Cardiac septum (tissue), 1 donor: ENCODE measurements around the gene FGF14. TPM values are rescaled to one million over a fixed set of nuclear protein-coding genes. Genes with fewer than 3 reads are reported as not detected.
"Not testable (repeated sequence)": the region's sequence is repeated elsewhere in the genome, so short reads cannot be mapped to it uniquely, and the experiment has no call there.

ENCODE experiments used
- DNase-seq: peaks from one replicate; pipeline ENCODE4 v3.0.0-alpha.2; 2020; ENCODE audit warnings: low spot score
- intact Hi-C: fragments of 100-400 bp; cut with DNase I; formaldehyde crosslinking; loops from one replicate; pipeline ENCODE4 v1.14.0; 2022
- total RNA-seq: library from RNA; stranded (reverse); fragmentation: NEBNext Ultra II Directional; extraction: Animal tissue kit (Norgen Biotek cat#: 25700); gene quantifications from one replicate; pipeline ENCODE4 v1.2.1, GENCODE V29; 2021
- donor health status: DM: no; HTN: no; CAD: no.

Gene FGF14
- total RNA-seq, 1 donor from 2014 or later, result 4.8 TPM

- no peak for DNase-seq
- intact Hi-C loops, result no loop called here
Observed at GRCh38 chr13:102176846-102177245, 225.0 kb downstream of the FGF14 start.

GRCh38 chr13:102172406-102172805 is 229.4 kb downstream of the FGF14 start:
- intact Hi-C loops, result no loop called here
- no peak for DNase-seq

GRCh38 chr13:102170305-102170704 is 231.5 kb downstream of the FGF14 start:
- intact Hi-C loops, result no loop called here
- no peak for DNase-seq

- no peak for DNase-seq
- intact Hi-C loops, result no loop called here
Observed at GRCh38 chr13:102169471-102170015, 232.3 kb downstream of the FGF14 start.

GRCh38 chr13:102152790-102153189 is 249.1 kb downstream of the FGF14 start:
- intact Hi-C loops, result no loop called here
- DNase-seq, result no peak

GRCh38 chr13:102147353-102147752 is 254.5 kb downstream of the FGF14 start:
- DNase-seq, result no peak
- intact Hi-C loops, result no loop called here

GRCh38 chr13:102145750-102146149 is 256.1 kb downstream of the FGF14 start:
- intact Hi-C loops, result no loop called here
- DNase-seq, result no peak

GRCh38 chr13:102142473-102142826 is 259.4 kb downstream of the FGF14 start:
- intact Hi-C loops, result loop anchor here (5.0 kb wide), 1 partner anchor 315 kb away; no protein-coding TSS in a partner anchor

GRCh38 chr13:102141625-102142472 is 260.0 kb downstream of the FGF14 start:
- intact Hi-C loops, result loop anchor here (5.0 kb wide), 1 partner anchor 315 kb away; no protein-coding TSS in a partner anchor
- no peak for DNase-seq

More at GRCh38 chr13:102142473-102142826, 259.4 kb downstream of the FGF14 start:
- no peak for DNase-seq

- no peak for DNase-seq
- intact Hi-C loops, result loop anchor here (5.0 kb wide), 1 partner anchor 318 kb away; no protein-coding TSS in a partner anchor
Observed at GRCh38 chr13:102139626-102140025, 262.2 kb downstream of the FGF14 start.

- intact Hi-C loops, result no loop called here
- no peak for DNase-seq
Observed at GRCh38 chr13:102138635-102139190, 263.1 kb downstream of the FGF14 start.

- intact Hi-C loops, DNase-seq: not testable (repeated sequence)
Observed at GRCh38 chr13:102137904-102138303, 263.9 kb downstream of the FGF14 start.

- DNase-seq, result no peak
- intact Hi-C loops, result no loop called here
Observed at GRCh38 chr13:102136735-102137296, 265.0 kb downstream of the FGF14 start.

GRCh38 chr13:102132777-102133295 is 269.0 kb downstream of the FGF14 start:
- no peak for DNase-seq
- intact Hi-C loops, result no loop called here

GRCh38 chr13:102131246-102131645 is 270.6 kb downstream of the FGF14 start:
- intact Hi-C loops, result no loop called here

GRCh38 chr13:102128216-102128810 is 273.5 kb downstream of the FGF14 start:
- DNase-seq, result no peak
- intact Hi-C loops, result no loop called here

More at GRCh38 chr13:102131246-102131645, 270.6 kb downstream of the FGF14 start:
- DNase-seq, result no peak

GRCh38 chr13:102127153-102127552 is 274.7 kb downstream of the FGF14 start:
- intact Hi-C loops, result no loop called here
- no peak for DNase-seq

- intact Hi-C loops, result no loop called here
- no peak for DNase-seq
Observed at GRCh38 chr13:102122147-102122546, 279.7 kb downstream of the FGF14 start.

GRCh38 chr13:102117175-102117831 is 284.5 kb downstream of the FGF14 start:
- DNase-seq, result no peak
- intact Hi-C loops, result no loop called here
